HG02759 (cell line): ENCODE data around the gene SLAMF1.
"Not testable (repeated sequence)": the region's sequence is repeated elsewhere in the genome, so short reads cannot be mapped to it uniquely, and the experiment has no call there.

Source experiments
- ATAC-seq: cut with Tn5 transposase; IDR thresholded peaks from one replicate; pipeline ENCODE4 v1.9.1; 2021; ENCODE audit warnings: mild to moderate bottlenecking, moderate library complexity; ENCODE audit not compliant: unreplicated experiment

The SLAMF1 gene

DNA sequence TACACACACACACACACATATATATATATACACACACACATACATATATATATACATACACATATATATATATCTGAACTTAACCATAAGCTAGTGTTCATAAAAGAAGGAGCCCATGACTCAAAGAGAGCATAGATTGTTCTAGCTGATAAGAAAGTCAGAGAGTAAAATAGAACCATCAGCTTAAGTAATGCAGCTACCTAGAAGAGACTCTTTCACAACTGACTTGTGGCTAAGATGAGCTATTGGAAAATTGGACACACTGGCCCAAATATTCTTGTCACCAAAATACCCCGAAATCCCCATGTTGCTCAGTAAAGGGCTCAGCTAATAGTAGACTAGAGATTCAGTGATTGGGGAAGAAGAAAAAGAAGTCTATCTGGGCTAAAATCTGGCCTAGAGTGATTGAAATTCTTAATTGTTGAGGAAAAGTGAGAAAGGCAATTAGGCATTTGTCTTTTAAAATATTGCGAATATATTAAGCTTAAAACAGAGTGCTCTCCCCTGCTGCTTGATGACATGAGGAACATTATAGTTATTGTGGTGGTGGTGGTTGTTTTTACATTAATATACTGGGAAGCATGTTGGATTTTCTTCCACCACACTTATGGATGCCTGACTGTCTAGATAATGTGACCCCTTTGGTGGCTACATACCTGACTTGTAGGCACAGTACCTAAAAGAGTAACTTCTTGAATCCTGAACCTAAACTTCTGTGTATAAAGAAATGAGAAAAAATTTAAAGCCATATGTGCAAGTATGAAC is 6.3 kb downstream of the SLAMF1 start:
- ATAC-seq: no peak

DNA sequence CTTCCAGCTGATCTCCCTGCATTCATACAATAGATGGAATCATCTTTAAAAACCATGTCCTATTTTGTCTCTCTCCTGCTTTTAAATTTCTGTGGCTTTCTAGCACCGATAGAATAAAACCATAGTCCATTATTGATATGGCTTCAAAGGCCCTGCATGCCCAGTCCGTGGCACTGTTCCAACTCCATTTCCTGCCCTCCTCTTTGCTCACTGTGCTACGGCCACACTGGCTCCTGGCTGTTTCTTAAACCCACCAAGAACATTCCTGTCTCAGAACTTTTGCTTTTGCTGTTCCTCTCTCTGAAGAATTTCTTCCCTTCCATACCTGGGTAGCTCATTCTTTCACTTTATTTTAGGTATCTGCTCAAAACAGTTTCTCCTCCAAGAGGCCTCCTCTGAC is 7.2 kb downstream of the SLAMF1 start:
- no peak for ATAC-seq

DNA sequence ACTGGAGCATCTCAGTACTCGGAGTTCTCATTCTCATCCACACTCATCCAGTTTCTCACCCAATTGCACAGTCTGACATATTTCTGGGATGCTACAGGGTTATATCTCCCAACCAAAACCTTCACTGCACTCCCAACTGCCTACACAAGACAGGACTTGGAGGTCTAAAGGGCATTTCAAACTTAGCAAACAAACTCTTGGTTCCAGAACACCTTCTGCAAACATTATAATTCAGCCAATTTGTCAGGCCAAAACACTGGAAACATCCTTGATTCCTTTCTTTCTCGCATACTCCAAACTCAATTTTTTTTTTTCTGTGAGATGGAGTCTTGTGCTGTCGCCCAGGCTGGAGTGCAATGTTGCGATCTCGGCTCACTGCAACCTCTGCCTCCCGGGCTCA is 7.9 kb downstream of the SLAMF1 start:
- ATAC-seq: no peak

DNA sequence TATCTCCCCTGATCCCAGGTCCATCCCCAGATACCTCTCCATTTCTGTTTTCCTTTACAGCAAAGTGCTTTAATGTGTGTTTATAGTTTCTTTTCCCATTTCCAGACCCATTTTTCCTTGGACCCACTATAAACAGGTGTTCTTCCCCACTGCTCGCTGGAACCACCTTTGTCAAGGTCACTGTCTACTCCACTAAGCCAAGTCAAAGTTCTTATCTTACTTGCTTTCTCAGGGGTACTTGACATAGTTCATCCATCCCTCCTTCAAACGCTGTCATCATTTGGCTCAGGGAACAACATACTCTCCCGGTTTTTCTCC is 8.3 kb downstream of the SLAMF1 start:
- ATAC-seq: no peak

DNA sequence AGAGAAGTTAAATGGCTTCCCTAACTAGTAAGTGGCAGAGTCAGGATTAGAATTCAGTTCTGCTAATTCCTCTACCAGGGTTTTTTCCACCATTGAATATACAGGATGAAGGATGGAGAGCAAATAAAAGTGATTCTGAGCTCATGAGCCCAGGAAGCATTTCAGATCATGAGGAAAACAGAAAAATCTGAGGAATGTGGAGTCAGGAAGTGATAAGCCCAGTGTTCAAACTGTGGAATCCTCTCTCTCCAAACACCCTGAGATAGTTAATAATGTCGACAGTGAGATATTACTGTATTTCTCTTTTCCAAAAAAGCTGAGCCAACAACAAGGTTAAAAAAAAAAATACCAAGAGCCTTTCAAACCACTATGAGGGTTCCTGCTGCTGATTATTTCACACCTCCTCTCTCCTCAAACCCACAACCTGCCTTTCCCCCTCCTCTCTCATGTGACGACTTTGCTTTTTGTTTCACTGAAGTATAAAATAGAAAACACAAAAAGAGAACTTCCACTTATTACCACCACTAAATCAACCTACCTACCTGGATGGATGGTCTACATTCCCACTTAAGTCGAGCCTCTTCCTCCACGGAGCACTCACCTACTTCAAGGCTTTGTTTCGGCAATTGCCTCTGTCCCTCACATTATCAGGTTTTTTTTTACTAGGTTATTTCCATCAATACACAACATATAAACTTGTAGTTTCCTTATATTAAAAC is 8.9 kb downstream of the SLAMF1 start:
- ATAC-seq: no peak

DNA sequence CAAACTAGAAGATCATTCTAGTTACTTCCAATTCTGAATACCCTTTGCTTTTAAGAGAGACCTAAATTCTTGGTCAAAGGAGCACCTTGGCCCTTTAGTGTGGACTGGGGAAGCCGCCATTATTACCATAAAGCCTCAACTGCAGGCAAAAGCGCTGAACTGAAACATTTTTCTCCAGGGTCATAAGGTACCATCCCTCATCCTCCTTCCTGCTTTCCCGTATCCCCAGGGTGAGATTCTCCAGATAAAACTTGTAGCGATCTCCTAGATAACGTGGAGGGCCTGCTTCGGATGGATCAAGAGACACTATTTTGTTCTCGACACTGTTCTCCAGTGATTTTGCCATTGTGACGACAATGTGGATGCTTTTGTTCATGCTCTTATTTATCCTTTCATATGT is 9.8 kb downstream of the SLAMF1 start:
- ATAC-seq: no peak

DNA sequence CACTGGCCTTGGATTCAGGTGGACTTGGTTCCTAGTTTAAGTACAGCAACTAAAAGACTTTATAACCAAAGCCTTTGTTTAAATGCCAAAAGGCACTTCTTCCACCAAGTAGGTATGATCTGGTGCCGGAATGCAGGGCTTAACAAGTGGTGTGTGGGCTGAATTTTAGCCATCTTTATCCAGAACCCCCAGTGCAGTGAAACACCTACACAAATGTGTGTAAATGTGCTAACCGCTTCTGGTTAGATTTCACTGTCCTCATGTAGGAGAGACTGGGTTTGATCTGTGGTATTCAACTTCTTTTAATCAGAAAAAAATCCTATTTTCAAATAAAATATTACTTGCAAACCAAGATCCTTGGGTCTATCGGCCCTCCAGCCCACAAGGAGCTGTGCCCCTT is 10.3 kb downstream of the SLAMF1 start:
- ATAC-seq: no peak

DNA sequence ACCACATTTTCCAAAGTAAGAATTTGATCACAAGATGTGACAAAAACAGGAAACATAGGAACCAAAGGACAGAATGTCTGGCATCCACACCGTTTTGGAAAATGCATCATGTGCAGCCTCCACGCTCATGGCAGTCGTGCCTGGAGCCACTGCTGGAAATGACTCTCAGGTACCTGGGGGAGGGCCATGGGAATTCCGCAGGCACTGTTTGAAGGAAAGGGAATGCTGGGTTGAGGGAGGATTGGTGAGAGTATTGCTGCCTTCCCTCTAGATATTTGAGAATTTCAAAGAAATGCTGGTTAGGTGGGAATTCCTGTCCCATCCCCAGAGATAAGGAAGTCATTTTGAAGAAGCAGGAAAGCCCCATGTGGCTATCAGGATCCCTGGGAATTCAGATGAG is 10.8 kb downstream of the SLAMF1 start:
- no peak for ATAC-seq

DNA sequence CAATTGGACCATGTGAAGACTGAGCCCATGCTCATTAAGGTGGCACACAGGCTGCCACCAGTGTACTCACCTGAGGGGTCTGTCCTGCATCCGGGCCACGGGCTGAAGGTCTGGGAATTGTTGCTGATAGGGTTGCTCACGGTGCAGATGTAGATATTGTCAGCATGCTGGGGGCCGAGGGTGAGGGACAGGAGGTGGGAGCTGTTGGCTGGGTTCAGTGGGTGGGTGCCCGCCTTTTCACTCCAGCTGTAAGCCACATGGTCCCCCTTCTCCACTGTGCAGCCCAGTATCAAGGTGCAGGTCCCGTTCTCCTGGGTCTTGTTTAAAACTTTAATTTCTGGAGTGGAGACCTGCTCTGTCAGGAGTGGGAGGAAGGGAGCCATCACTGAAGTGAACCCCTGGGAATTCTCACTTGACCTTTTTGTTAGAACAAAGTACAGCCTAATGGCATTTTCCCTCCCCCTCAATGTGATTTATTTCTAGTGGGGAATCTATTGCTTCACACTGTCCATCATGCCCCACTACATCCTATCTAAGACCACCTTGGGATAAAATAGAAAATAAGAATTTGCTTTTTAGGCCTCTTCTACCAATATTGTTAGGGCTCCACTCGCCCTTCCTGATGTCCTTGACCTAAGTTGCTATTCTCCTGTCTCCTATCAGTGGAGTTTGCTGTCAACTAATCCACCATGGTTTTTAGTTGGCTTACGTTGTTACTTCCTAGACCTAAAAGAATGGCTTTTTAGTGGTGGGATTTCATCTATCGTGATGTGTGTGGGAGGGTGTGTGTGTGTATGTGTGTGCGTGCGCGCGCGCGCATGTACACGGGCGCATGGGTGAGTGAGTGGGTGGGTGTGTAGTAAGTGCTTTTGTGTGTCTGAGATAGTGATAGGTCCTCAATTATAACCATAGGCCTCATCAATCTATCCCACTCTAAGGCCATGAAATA is 12.0 kb downstream of the SLAMF1 start:
- no peak for ATAC-seq

DNA sequence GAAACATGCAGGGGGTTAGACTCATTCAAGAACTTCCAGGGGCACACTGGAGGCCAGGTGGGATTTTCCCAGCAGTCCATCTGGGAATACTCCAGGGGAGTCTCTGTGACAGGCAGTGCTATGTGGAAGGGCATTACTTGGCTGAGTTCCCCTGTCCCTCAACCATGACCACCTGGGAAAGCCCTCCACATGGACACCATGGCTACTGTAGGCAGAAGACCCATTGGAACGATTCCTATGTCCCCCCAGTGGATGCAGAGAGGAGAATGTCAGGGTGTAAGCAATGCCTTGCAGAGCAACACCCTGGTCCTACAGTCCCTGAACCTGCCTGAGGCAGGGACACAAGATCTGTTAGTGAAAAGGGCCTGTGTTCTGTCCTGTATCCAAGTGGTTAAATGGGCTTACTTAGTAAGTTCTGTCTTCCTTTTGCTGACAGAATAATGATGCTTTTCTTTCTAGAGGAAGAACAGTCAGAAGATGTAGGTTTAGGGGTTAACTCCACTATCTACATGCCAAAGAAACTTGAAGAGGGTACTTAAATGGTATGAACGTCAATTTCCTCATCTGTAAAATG is 13.4 kb downstream of the SLAMF1 start:
- ATAC-seq: no peak

DNA sequence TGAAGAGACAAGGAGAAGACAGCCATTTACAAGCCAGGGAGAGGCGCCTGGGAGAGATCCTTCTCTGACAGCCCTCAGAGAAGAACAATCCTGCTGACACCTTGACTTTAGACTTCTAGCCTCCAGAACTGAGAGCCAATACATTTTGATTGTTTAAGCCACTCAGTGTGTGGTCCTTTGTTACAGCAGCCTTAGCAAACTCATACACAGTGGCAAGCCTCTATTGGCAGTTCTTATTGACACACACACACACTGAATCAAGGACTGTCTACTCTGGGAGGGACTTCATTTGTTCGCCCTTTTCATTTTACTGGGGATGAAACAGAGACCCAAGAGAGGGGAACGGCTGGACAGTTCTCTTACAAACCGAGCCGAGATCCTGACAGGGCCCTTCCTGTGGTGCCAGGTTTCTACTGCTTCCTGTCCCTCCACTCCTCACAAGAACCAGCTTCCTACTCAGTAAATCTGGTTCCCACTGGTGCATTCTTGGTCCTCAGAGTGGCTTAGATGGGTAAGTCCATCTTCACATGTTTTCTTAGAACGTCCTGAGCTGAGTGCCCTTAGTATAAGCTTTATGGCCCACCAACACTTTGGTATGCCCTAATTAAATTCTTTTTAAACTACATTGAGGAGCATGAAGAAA is 14.7 kb downstream of the SLAMF1 start:
- ATAC-seq: no peak

DNA sequence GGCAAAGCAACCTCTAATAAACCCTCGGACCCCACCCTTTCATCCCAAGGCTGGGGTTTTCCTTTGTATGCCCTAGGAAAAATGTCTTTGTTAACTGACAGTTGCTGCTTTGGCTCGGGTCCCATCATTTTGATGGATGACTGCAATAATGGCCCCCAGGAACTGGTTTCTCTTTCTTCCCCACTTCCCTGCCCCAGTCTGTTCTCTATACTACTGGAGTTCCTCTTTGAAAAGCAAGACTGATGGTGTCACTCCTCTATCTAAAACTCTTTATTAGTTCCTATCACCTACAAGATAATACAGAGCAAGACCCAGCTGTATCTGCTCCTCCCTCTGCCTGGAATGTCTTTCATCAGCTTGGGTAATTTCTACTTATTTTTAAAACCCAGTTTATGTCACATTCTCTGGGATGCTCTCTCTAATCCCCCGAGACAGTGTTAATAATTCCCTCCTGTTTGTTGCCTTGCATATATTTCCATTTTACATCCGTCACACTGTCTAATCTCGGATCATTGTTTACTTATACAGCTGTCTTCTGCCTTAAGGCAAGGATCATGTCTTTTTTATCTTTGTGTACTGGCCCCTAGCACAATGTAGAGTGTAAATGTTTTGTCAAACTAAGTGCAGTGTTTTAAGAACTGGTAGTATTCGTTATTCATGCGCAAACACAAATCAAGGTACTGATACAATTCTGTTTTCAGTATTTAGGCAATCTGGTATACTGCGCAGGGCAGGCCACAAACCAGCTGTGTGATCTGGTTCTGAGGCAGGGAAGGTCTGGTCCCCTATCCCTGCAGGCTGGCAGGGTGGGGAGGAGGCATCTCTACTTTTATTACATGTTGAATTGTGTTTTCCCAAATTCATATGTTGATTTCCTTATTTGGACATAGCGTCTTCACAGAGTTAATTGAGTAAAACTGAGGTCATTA is 16.1 kb downstream of the SLAMF1 start:
- no peak for ATAC-seq

DNA sequence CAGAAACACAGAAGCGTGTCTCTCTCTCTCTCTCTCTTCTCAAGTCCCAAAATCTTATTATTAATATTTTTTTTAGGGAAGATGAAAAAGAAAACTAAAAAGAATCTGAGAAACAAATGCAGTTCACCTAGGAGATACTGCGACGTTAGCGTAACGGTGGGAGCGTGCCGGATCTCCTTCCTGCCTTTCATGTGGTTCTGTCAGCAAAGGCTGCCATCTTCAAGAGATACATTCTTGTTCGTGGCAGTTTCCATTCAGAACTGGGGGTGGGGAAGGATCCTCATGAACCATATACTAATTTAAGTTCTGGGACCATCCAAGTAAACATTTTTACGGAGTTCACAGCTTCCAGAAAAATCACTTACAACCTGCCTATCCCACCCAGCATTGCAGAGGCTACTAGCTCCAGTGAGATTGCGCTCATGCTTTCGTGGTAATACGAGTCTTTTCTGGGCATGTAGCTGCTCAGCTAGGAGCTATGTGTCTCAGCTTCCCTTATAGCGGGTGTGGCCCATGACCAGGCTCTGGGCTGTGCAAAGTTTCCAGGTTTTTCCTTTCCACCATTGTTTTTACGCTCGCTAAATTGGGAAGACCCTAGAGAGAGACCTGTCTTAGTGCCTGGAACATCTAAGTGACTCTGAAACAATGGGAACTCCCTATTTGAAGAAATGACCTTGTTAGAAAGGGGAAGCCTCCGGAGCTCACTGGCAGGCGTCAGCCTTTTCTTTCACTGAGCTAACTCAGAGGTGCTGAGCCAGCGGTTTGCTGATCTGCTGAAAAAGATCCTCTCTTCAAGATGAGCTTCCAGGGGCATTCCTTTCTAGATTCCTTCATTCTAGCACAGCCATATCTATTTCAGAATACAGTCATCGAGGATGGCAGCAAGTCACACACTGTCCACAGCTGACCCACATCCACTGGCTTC is 17.3 kb downstream of the SLAMF1 start:
- no peak for ATAC-seq

DNA sequence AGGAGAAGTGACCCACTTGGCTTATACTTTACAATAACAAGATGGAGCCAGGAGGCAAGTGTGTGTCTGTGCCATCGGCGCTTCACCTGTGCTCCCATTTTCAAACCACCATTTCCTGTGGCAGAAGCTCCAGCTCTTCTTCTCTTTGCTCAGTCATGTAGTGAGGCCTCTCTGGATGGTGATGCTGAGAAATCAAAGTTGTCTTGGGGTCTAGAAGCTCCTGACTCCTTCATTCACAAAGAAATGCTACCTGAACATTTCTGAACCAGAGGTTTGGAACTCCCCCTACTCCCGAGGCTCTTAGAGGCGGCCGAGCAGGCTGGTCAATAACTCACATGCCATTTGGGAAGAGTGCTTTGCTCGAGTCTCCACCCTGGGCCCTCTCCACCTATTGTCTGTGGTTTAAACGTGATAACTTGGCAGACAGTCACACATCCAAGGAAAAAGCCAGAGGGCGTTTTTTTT is 18.0 kb downstream of the SLAMF1 start:
- ATAC-seq: no peak

DNA sequence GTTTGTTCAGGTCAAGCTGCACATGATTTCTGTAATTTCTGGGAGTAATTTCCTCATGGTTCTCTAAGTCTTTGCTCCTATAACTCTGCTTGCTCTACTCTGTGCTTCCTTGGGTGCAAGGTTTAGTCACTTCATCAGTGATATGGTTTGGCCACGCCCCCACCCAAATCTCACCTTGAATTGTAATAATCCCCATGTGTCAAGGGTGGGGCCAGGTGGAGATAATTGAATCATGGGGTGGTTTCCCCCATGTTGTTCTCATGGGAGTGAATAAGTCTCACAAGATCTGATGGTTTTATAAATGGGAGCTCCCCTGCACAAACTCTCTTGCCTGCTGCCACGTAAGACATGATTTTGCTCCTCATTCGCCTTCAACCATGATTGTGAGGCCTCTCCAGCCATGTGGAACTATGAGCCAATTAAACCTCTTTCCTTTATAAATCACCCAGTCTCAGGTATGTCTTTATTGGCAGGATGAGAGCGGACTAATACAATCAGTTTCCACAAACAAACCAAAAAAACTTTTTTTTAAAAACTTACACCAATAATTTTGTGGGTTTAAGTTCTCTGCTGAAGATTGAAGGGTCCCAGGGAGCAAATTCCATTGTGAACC is 19.1 kb downstream of the SLAMF1 start:
- ATAC-seq: not testable (repeated sequence)

DNA sequence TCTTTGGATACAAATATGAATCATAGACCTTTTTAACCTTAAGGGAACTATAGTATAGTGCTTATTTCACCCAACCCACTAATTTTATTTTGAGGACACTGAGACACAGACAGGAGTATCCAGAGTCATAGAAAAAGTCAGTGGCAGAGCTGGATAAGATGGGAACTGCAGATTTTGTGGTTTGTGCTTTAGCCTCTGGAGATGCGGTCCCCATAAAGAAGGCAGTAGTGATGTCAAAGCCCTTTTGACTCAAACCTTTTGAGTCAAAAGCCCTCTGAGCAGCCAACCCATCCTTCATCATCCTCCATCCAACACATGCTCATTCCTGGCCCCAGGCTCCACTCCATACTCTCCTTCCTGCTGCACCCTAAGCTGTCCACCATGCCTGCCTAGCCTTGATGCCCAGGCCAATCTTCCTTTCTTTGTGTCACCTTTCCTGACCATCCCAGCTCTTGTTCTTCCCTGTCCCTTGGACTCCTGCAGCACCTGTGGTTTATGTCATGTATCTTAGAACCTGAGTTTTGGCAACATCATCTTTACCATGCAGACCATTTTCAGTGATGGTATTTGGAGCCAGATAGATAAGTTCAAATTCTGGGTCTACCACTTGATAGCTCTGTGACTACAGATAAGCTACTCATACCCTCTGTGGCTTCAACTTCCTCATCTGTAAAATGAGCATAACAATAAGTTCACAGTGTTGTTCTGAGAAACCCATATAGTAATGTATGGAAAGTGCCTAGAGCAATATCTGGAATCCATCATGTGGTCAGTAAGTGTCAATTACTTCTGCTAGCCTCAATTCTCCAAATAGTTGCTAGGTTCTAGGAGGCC is 20.1 kb downstream of the SLAMF1 start:
- no peak for ATAC-seq
